ENCODE measurements around the gene MRPL47. TPM values are rescaled to one million over a fixed set of nuclear protein-coding genes. Genes with fewer than 3 reads are reported as not detected.

The MRPL47 gene
- total RNA-seq, 3 donors from 2014 or later: 26.1 to 36.8 (median 27.3) TPM

DNA sequence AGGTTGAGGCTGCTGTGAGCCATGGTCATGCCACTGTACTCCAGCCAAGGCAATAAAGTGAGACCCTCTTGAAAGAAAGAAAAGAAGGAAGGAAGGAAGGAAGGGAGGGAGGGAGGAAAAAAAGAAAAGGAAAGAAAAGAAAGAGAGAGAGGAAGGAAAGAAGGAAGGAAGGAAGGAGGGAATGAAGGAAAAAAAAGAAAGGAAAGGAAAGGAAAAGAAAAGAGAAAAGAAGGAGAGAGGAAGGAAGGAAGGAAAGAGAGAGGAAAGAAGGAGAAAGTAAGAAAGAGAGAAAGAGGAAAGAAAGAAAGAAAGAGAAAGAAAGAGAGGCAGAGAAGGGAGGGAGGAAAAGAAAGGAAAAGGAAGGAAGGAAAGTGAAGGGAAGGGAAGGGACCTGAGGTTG is 62.1 kb downstream of the MRPL47 start:
- no peaks in the 10 kb centered on the region for H3K36me3 ChIP-seq (ENCODE audit: low read depth)
- no peaks in the 10 kb centered on the region for H3K9me3 ChIP-seq
- no peak overlapping the region for H3K4me3 ChIP-seq
- TF ChIP-seq, protein P1, sequence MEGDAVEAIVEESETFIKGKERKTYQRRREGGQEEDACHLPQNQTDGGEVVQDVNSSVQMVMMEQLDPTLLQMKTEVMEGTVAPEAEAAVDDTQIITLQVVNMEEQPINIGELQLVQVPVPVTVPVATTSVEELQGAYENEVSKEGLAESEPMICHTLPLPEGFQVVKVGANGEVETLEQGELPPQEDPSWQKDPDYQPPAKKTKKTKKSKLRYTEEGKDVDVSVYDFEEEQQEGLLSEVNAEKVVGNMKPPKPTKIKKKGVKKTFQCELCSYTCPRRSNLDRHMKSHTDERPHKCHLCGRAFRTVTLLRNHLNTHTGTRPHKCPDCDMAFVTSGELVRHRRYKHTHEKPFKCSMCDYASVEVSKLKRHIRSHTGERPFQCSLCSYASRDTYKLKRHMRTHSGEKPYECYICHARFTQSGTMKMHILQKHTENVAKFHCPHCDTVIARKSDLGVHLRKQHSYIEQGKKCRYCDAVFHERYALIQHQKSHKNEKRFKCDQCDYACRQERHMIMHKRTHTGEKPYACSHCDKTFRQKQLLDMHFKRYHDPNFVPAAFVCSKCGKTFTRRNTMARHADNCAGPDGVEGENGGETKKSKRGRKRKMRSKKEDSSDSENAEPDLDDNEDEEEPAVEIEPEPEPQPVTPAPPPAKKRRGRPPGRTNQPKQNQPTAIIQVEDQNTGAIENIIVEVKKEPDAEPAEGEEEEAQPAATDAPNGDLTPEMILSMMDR (IDR thresholded peaks at IDR 0.05): no peak
- DNase-seq (no peak), ATAC-seq (no peak)
- intact Hi-C loops (cut with DNase I, micrococcal nuclease): no loop called here
- H3K4me1 ChIP-seq (ENCODE audit: low read depth): no peaks in the 10 kb centered on the region

DNA sequence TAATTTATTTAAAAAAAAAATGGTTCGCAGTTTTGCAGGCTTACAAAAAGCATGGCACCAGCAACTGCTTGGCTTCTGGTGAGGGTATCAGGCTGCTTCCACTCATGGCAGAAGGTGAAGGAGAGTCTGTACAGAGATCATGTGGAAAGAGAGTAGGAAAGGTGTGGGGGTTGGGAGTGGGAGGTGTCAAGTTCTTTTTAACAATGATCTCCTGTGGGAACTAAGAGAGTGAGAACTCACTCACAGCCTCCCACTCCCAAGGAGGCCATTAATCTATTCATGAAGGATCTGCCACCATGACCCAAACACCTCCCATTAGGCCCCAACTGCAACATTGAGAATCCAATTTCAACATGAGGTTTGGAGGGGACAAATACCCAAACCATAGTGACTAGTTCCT is 62.8 kb downstream of the MRPL47 start:
- intact Hi-C loops (cut with DNase I, micrococcal nuclease): no loop called here
- no peaks in the 10 kb centered on the region for H3K36me3 ChIP-seq (ENCODE audit: low read depth)
- H3K4me1 ChIP-seq (ENCODE audit: low read depth): no peaks in the 10 kb centered on the region
- TF ChIP-seq, protein P1 (IDR thresholded peaks at IDR 0.05): no peak
- DNase-seq (no peak), ATAC-seq (no peak)
- H3K4me3 ChIP-seq: no peak overlapping the region
- H3K9me3 ChIP-seq: no peaks in the 10 kb centered on the region

DNA sequence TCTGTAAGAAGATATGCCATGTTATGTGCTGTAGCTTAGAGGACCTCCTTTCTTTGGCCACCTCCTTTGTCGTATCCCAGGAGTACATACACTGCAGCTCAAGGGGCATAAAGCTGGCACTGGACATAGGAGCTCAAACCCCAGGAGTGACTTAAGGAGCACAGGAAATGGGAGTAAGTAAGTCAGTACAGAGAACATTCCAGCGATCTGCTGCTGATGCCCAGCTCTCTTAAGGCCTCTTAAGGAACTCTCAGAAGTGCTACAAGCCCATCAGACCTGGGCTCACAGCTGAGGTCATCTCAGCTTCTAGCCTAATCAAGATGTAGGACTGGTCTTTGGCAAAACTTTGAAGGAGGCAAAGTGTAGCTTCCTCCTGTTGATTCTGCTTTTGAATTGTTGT is 63.3 kb downstream of the MRPL47 start:
- intact Hi-C loops (cut with DNase I, micrococcal nuclease): no loop called here
- ATAC-seq (no peak), DNase-seq (no peak)
- no peaks in the 10 kb centered on the region for H3K9me3 ChIP-seq
- no peaks in the 10 kb centered on the region for H3K36me3 ChIP-seq (ENCODE audit: low read depth)
- H3K4me3 ChIP-seq: no peak overlapping the region
- TF ChIP-seq, protein P1 (IDR thresholded peaks at IDR 0.05): no peak
- no peaks in the 10 kb centered on the region for H3K4me1 ChIP-seq (ENCODE audit: low read depth)

Other genes with a start within 250 kb of the MRPL47 start
- gene GNB4, start 153.2 kb downstream of the MRPL47 start, total RNA-seq: 10 to 100 TPM in 1 of 3 donors, 1 to 10 TPM in 2; 4.3 to 26.4 (median 9.0) TPM
- 10 to 100 TPM; 38.9 to 46.3 (median 40.7) TPM for gene ACTL6A, start 41.7 kb downstream of the MRPL47 start, total RNA-seq
- gene NDUFB5, start 156 bp upstream of the MRPL47 start, total RNA-seq: 100 to 1,000 TPM; 123 to 139 (median 138) TPM
- gene USP13, start 48.4 kb upstream of the MRPL47 start, total RNA-seq: 1 to 10 TPM; 3.6 to 9.3 (median 5.5) TPM